RWPE2 (cell line): ENCODE results near the gene CALD1.

Experiments used
- ATAC-seq: fragments of 200-7000 bp; cut with Tn5 transposase; 3 replicates; pipeline ENCODE4 v1.9.1; 2021; ENCODE audit warnings: low read depth
- DNase-seq: peaks from one replicate; pipeline ENCODE4 v3.0.0-alpha.2; 2020; ENCODE audit warnings: low spot score
- H3K27ac ChIP-seq: fragments of 450-650 bp; 2 replicates; pipeline ENCODE4 v1.5.1; 2017; ENCODE audit warnings: mild to moderate bottlenecking; ENCODE audit not compliant: poor library complexity, severe bottlenecking
- H3K27me3 ChIP-seq: fragments of 250-450 bp; sonication (Bioruptor Pico); 2 replicates; pipeline ENCODE4 v1.5.1; 2021; ENCODE audit warnings: mild to moderate bottlenecking, moderate library complexity; ENCODE audit not compliant: insufficient read depth, poor library complexity, severe bottlenecking
- H3K36me3 ChIP-seq: fragments of 250-450 bp; sonication (Bioruptor Pico); 2 replicates; pipeline ENCODE4 v1.5.1; 2020; ENCODE audit warnings: low read depth, mild to moderate bottlenecking, moderate library complexity
- H3K4me1 ChIP-seq: fragments of 250-450 bp; sonication (Bioruptor Pico); 2 replicates; pipeline ENCODE4 v1.5.1; 2021; ENCODE audit warnings: mild to moderate bottlenecking, moderate library complexity; ENCODE audit not compliant: insufficient read depth, poor library complexity, severe bottlenecking
- H3K4me3 ChIP-seq: fragments of 250-450 bp; sonication (Bioruptor Pico); 2 replicates; pipeline ENCODE4 v1.5.1; 2021; ENCODE audit warnings: mild to moderate bottlenecking, moderate library complexity; ENCODE audit not compliant: severe bottlenecking
- H3K9me3 ChIP-seq: fragments of 250-450 bp; sonication (Bioruptor Pico); 2 replicates; pipeline ENCODE4 v1.5.1; 2021; ENCODE audit warnings: mild to moderate bottlenecking, moderate library complexity; ENCODE audit not compliant: severe bottlenecking
- TF ChIP-seq, protein P1 (sequence below): fragments of 450-650 bp; IDR thresholded peaks from one replicate; pipeline ENCODE4 v1.5.1; 2017; ENCODE audit warnings: mild to moderate bottlenecking, moderate library complexity; ENCODE audit not compliant: poor library complexity, severe bottlenecking

Gene CALD1

DNA sequence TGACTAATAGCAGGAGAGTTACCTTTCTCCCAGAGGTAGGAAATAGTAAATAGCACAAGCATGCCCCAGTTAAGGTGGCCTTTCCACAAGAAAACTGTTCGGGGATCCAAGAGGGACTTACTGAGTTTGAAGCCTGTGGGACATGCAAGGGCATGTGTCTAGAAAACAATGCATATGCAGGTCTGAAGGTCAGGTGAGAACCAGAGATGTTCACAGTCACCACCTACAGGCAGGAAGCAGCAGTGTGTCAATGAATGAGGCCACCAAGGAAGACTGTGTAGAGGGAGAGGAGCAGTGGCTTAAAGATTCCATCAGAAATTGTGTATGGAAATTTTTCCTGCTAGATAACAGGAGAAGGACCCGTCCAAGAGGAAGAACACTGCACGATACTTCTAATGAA is 66.0 kb downstream of the CALD1 start:
- no peaks in the 10 kb centered on the region for H3K9me3 ChIP-seq
- peaks cover 10% of the 10 kb centered on the region for H3K36me3 ChIP-seq
- peaks cover 22% of the 10 kb centered on the region for H3K4me1 ChIP-seq
- H3K4me3 ChIP-seq: no peak overlapping the region
- peak overlapping the region; percentile 51 for H3K27ac ChIP-seq
- TF ChIP-seq, protein P1, sequence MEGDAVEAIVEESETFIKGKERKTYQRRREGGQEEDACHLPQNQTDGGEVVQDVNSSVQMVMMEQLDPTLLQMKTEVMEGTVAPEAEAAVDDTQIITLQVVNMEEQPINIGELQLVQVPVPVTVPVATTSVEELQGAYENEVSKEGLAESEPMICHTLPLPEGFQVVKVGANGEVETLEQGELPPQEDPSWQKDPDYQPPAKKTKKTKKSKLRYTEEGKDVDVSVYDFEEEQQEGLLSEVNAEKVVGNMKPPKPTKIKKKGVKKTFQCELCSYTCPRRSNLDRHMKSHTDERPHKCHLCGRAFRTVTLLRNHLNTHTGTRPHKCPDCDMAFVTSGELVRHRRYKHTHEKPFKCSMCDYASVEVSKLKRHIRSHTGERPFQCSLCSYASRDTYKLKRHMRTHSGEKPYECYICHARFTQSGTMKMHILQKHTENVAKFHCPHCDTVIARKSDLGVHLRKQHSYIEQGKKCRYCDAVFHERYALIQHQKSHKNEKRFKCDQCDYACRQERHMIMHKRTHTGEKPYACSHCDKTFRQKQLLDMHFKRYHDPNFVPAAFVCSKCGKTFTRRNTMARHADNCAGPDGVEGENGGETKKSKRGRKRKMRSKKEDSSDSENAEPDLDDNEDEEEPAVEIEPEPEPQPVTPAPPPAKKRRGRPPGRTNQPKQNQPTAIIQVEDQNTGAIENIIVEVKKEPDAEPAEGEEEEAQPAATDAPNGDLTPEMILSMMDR: peak; percentile 46
- no peak for DNase-seq
- H3K27me3 ChIP-seq: no peaks in the 10 kb centered on the region
- peak; percentile 75 for ATAC-seq

DNA sequence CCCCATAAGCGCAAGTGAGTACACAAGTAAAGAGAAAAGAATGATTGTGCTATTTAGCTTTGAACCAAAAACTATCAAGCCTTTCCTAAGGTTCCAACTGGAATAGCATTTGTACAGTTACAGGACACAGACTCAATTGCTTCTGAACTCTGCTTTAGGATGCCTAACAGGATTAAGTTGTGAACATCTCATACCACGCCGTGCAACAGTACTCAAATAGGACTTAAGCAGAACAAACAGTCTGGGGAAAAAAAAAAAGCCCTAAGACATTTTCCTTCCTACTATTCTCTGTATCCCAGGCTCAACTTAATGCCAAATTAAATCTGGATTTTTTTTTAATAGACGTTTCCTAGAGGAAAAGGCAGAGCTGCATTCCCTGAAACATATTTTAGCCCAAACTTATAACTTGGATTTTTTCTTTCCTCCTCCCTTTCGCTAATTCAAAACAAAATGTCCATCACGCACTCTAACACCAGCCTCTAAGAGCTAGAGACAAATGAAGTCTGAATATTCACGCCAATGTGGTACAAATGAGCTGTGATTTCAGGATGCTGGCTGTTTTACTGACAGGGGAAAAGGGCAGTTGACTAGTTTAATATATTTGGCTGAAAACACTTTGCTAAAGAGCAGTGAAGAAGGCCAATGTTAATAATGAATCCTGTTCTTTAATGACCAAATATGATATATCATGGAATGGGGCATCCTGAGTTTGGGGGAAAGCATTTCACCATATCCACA is 68.6 kb downstream of the CALD1 start:
- TF ChIP-seq, protein P1: no peak
- peaks cover 28% of the 10 kb centered on the region for H3K4me1 ChIP-seq
- peaks cover 9% of the 10 kb centered on the region for H3K36me3 ChIP-seq

GRCh38 chr7:134850066-134850465 is 70.6 kb downstream of the CALD1 start:
- TF ChIP-seq, protein P1: no peak
- Histone ChIP-seq H3K4me3 (no peak overlapping the region), H3K27me3 (no peaks in the 10 kb centered on the region), H3K27ac (no peak overlapping the region), H3K4me1 (peaks cover 10% of the 10 kb centered on the region), H3K9me3 (no peaks in the 10 kb centered on the region), H3K36me3 (peaks cover under 1% of the 10 kb centered on the region; the same call in 1 of the 2 replicates)
- DNase-seq (no peak), ATAC-seq (no peak)

More for the DNA sequence above, 68.6 kb downstream of the CALD1 start:
- Histone ChIP-seq H3K27me3 (no peaks in the 10 kb centered on the region), H3K9me3 (no peaks in the 10 kb centered on the region), H3K27ac (no peak overlapping the region), H3K4me3 (no peak overlapping the region)
- no peak for DNase-seq
- ATAC-seq: no peak

- ATAC-seq: 0 out of 3 replicates have a peak, but pooled peaks have one; percentile 36
- Histone ChIP-seq H3K9me3 (no peaks in the 10 kb centered on the region), H3K36me3 (no peaks in the 10 kb centered on the region)
Measured at GRCh38 chr7:134851141-134851540, 71.7 kb downstream of the CALD1 start.

More at GRCh38 chr7:134851141-134851540, 71.7 kb downstream of the CALD1 start:
- no peaks in the 10 kb centered on the region for H3K27me3 ChIP-seq
- H3K27ac ChIP-seq: no peak overlapping the region
- no peak for DNase-seq
- H3K4me1 ChIP-seq: peaks cover 6% of the 10 kb centered on the region
- TF ChIP-seq, protein P1: no peak
- H3K4me3 ChIP-seq: no peak overlapping the region
